MM.1S (cell line): ENCODE data around the gene FAM120AOS.

Experiments
- DNase-seq: peaks from one replicate; pipeline ENCODE4 v3.0.0-alpha.2; 2015
- H2AFZ ChIP-seq: fragments of 300-600 bp; sonication (generic); 2 replicates; pipeline ENCODE4 v1.6.0; 2016; ENCODE audit warnings: antibody characterized with exemption, low read length
- H3F3A ChIP-seq: fragments of 300-600 bp; sonication (generic); 2 replicates; pipeline ENCODE4 v1.6.1; 2016; ENCODE audit warnings: mild to moderate bottlenecking, antibody characterized with exemption, low read length, moderate library complexity, mixed read lengths; ENCODE audit not compliant: insufficient read depth
- H3K27ac ChIP-seq: fragments of 300-600 bp; sonication (generic); 2 replicates; pipeline ENCODE4 v1.5.1; 2016; ENCODE audit warnings: mild to moderate bottlenecking, low read length
- H3K27me3 ChIP-seq: fragments of 300-600 bp; sonication (generic); replicated peaks from 2 replicates; pipeline ENCODE4 v1.6.0; 2016; ENCODE audit warnings: low read length; ENCODE audit not compliant: insufficient read depth
- H3K36me3 ChIP-seq: fragments of 300-600 bp; sonication (generic); replicated peaks from 2 replicates; pipeline ENCODE4 v1.6.1; 2016; ENCODE audit warnings: mild to moderate bottlenecking, low read length, mixed read lengths; ENCODE audit not compliant: insufficient read depth
- H3K4me1 ChIP-seq: fragments of 300-600 bp; sonication (generic); 2 replicates; pipeline ENCODE4 v1.6.1; 2016; ENCODE audit warnings: low read length, mixed read lengths
- H3K4me2 ChIP-seq: fragments of 300-600 bp; sonication (generic); 2 replicates; pipeline ENCODE4 v1.6.0; 2016; ENCODE audit warnings: low read depth, low read length
- H3K4me3 ChIP-seq: fragments of 300-600 bp; sonication (generic); 2 replicates; pipeline ENCODE4 v1.5.1; 2016; ENCODE audit warnings: low read length, mixed read lengths
- H3K79me2 ChIP-seq: fragments of 300-600 bp; sonication (generic); 2 replicates; pipeline ENCODE4 v1.6.1; 2016; ENCODE audit warnings: mixed run types, low read length, mixed read lengths
- H3K9ac ChIP-seq: fragments of 300-600 bp; sonication (generic); 2 replicates; pipeline ENCODE4 v1.6.1; 2016; ENCODE audit warnings: low read length, mixed read lengths
- H3K9me2 ChIP-seq: fragments of 300-600 bp; sonication (generic); replicated peaks from 2 replicates; pipeline ENCODE4 v1.6.1; 2016; ENCODE audit warnings: mild to moderate bottlenecking, low read length, mixed read lengths; ENCODE audit not compliant: insufficient read depth
- H3K9me3 ChIP-seq: fragments of 300-600 bp; sonication (generic); replicated peaks from 2 replicates; pipeline ENCODE4 v1.6.1; 2016; ENCODE audit warnings: mild to moderate bottlenecking, low read length, mixed read lengths; ENCODE audit not compliant: insufficient read depth
- H4K20me1 ChIP-seq: fragments of 300-600 bp; sonication (generic); 2 replicates; pipeline ENCODE4 v1.6.1; 2016; ENCODE audit warnings: mild to moderate bottlenecking, low read length, moderate library complexity, mixed read lengths; ENCODE audit not compliant: insufficient read depth
- CTCF ChIP-seq: fragments of 300-600 bp; sonication (generic); IDR thresholded peaks from 2 replicates; pipeline ENCODE4 v1.5.1; 2016; ENCODE audit warnings: antibody characterized with exemption, low read length, mixed read lengths
- EZH2 ChIP-seq: fragments of 300-600 bp; sonication (generic); optimal IDR thresholded peaks from 2 replicates; pipeline ENCODE3; 2017; ENCODE audit warnings: low read depth, mild to moderate bottlenecking, antibody characterized with exemption, low read length, mixed read lengths
- EZH2phosphoT487 ChIP-seq: fragments of 300-600 bp; sonication (generic); IDR thresholded peaks from 2 replicates; pipeline ENCODE4 v1.6.1; 2018; ENCODE audit warnings: antibody characterized with exemption, low read length

The FAM120AOS gene

DNA sequence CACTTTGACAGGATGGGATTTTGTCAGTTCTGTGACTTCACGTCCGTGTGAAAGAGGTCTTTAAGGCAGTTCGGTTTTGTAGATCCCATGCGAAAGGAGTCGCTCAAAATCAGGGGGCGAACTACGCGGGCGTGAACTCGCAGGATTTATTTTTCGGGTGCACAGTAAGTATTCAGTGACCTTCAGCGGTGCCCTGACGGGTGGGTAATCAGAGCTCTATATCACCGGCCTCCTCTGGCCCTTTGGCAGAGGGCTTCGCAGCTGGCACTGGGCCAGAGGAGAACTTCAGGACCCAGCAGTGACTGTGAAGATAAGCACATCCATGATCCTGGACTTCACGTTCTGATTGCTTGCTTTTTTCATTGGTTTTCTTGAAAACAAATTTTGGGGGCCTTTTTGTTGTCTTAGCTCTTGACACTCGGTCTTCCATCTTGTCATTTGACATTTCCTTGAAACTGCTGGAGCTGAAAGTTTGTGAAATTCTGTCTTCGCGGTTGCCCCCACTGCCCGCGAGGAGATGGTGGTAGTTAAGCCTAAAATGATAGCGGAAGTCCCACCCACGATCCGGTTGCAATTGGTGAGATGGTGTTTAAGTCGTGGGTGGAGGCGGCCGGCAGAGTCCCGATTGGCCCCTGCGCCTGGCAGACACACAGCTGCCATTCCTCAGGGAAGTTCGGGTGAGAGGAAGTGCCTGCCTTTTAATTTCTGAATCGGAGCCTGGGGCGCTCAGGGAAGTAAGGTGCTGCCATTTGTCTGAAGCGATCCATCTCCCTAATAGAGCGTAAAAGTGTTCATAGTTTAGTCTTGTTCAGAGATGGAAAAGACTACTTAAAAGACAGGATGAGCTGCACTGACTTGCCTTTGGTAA is at the start of gene FAM120AOS:
TSS of gene FAM120AOS (minus strand) at position 535 of the 868 bp plus-strand sequence. CDS start 872 bp downstream, outside the sequence.
- peaks cover 24% of the 10 kb centered on the region for H4K20me1 ChIP-seq
- peak; percentile 91 for DNase-seq
- peak within 1 kb of the TSS; percentile 55 for H3K27ac ChIP-seq
- no peaks in the 10 kb centered on the region for H3K27me3 ChIP-seq
- H2AFZ ChIP-seq, result peak within 1 kb of the TSS; percentile 49
- peaks cover 88% of the 10 kb centered on the region for H3K79me2 ChIP-seq
- peak within 1 kb of the TSS; percentile 79 for H3K4me3 ChIP-seq
- no peaks in the 10 kb centered on the region for H3K9me2 ChIP-seq
- H3F3A ChIP-seq, result peaks cover 23% of the 10 kb centered on the region
- peaks cover 14% of the 10 kb centered on the region for H3K4me1 ChIP-seq
- no peak for TF ChIP-seq EZH2phosphoT487
- TF ChIP-seq CTCF, result no peak
- no peak for TF ChIP-seq EZH2
- H3K36me3 ChIP-seq, result no peaks in the 10 kb centered on the region
- H3K9ac ChIP-seq, result peak within 1 kb of the TSS; percentile 86
- peak within 1 kb of the TSS; percentile 82 for H3K4me2 ChIP-seq
- H3K9me3 ChIP-seq, result no peaks in the 10 kb centered on the region

- H3K9me3 ChIP-seq, result no peaks in the 10 kb centered on the region
- DNase-seq, result peak; percentile 26
- H3K27me3 ChIP-seq, result no peaks in the 10 kb centered on the region
- H4K20me1 ChIP-seq, result 0 out of 2 replicates have a peak, but pooled peaks cover 9% of the 10 kb centered on the region
- no peak overlapping the region for H3K27ac ChIP-seq
- H3K79me2 ChIP-seq, result peaks cover 79% of the 10 kb centered on the region
- no peak overlapping the region; the same call in 1 of the 2 replicates for H3K4me3 ChIP-seq
- no peak overlapping the region for H2AFZ ChIP-seq
- peaks cover 22% of the 10 kb centered on the region for H3F3A ChIP-seq
- H3K9me2 ChIP-seq, result no peaks in the 10 kb centered on the region
- peak overlapping the region; percentile 63 for H3K4me2 ChIP-seq
- H3K9ac ChIP-seq, result no peak overlapping the region
- peaks cover 13% of the 10 kb centered on the region for H3K36me3 ChIP-seq
- peaks cover 40% of the 10 kb centered on the region for H3K4me1 ChIP-seq
- TF ChIP-seq EZH2 (no peak), CTCF (no peak), EZH2phosphoT487 (no peak)
Measured at GRCh38 chr9:93501406-93501805, 48.0 kb upstream of the FAM120AOS start.

DNA sequence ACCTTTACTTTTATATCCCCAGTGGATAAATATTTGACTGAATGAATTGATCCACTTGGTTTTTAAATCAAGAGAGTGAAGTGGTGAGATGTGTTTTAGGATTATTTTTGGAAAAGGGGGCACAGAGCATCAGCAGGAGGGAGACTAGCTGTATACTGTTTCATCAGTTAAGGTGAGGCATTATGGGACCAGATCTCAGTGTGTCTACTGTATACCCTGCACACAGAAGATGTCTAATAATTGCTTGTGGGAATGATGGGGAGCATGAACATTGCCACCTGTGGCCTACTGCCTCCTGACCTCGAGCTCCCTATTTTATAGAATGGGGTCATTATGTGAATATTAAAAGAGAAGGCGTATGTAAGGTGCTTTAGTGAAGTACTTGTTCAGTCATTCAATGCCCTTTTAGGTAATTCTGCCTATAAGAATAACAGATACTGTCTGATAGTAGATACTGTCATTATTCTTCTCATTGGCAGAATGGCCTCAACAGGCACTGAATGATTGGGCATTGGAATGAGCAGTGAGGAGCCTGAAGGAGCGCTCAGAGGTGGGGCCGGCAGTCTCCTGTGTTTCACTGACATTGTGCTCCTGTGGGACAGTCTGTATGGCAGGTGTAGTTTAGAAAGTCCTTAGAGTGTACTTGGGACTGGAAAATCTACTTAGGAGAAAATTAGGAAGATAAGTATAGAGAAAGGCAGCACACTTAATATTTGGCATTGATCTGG is 47.4 kb upstream of the FAM120AOS start:
- no peak for TF ChIP-seq CTCF
- TF ChIP-seq EZH2phosphoT487, result no peak
- TF ChIP-seq EZH2, result no peak
- Histone ChIP-seq H3K4me3 (no peak overlapping the region), H3K27me3 (no peaks in the 10 kb centered on the region), H2AFZ (no peak overlapping the region), H3K9me3 (no peaks in the 10 kb centered on the region), H3K27ac (peak overlapping the region; percentile 8; the same call in 1 of the 2 replicates), H4K20me1 (0 out of 2 replicates have a peak, but pooled peaks cover 8% of the 10 kb centered on the region), H3K79me2 (peaks cover 79% of the 10 kb centered on the region), H3F3A (peaks cover 22% of the 10 kb centered on the region), H3K9me2 (no peaks in the 10 kb centered on the region), H3K9ac (no peak overlapping the region), H3K4me1 (peaks cover 36% of the 10 kb centered on the region), H3K36me3 (peaks cover 20% of the 10 kb centered on the region), H3K4me2 (peak overlapping the region; percentile 63)
- no peak for DNase-seq
